T-cell (primary cell): ENCODE data around the gene CDS2. TPM values are rescaled to one million over a fixed set of nuclear protein-coding genes. Genes with fewer than 3 reads are reported as not detected.

ENCODE experiments used
- ATAC-seq, 4 experiments: fragments of 200-7000 bp in 3 of 4; fragments of 150-1000 bp in 1 of 4; cut with Tn5 transposase; replicated peaks in 1 of 4; 1 replicate in 3 of 4; 2 replicates in 1 of 4; pipeline ENCODE4 v1.10.0; 2021; ENCODE audit warnings: moderate library complexity in 3 of 4, mild to moderate bottlenecking in 2 of 4, moderate number of reproducible peaks in 1 of 4
- CTCF ChIA-PET, 2 donors: fragments of 300-600 bp; sonication (Branson Sonifier 250); formaldehyde crosslinking; loops; one replicate each; lab custom pipeline; 2022; ENCODE audit warnings: antibody characterized with exemption in 2 of 2; lab: Charles Lee
- POLR2A ChIA-PET, 2 donors: fragments of 300-600 bp; sonication (Branson Sonifier 250); formaldehyde crosslinking; loops; one replicate each; lab custom pipeline; 2022; ENCODE audit warnings: antibody characterized with exemption in 2 of 2; lab: Charles Lee
- DNase-seq, 35 experiments: peaks; one replicate each; pipeline versions ENCODE4 v3.0.0 to v3.0.0-alpha.2; 2013 to 2023
- H3K27ac ChIP-seq: one replicate; pipeline ENCODE4 v1.5.1; 2013; ENCODE audit warnings: low read length
- H3K27me3 ChIP-seq, 2 experiments: replicated peaks in 1 of 2; 1 replicate in 1 of 2; 2 replicates in 1 of 2; pipeline versions ENCODE4 v1.6.1 to v1.7.0; 2013; ENCODE audit warnings: low read length in 1 of 2, mixed read lengths in 1 of 2; ENCODE audit not compliant: control insufficient read depth in 2 of 2, insufficient read depth in 2 of 2; ENCODE audit errors: extremely low read depth in 1 of 2
- H3K36me3 ChIP-seq, 2 donors: 1 replicate in 1 of 2; 2 replicates in 1 of 2; pipeline versions ENCODE4 v1.6.1 to v1.7.0; 2013; ENCODE audit warnings: low read length in 1 of 2; ENCODE audit not compliant: control insufficient read depth in 2 of 2, insufficient read depth in 1 of 2; ENCODE audit errors: extremely low read depth in 1 of 2
- H3K4me1 ChIP-seq, 2 experiments: 1 replicate in 1 of 2; 2 replicates in 1 of 2; pipeline versions ENCODE4 v1.6.1 to v1.7.0; 2013; ENCODE audit warnings: low read length in 2 of 2, mixed read lengths in 1 of 2; ENCODE audit not compliant: insufficient read depth in 2 of 2, control insufficient read depth in 1 of 2; ENCODE audit errors: extremely low read depth in 1 of 2
- H3K4me3 ChIP-seq, 2 donors: 1 replicate in 1 of 2; 2 replicates in 1 of 2; pipeline versions ENCODE4 v1.5.1 to v1.7.0; 2013; ENCODE audit warnings: mild to moderate bottlenecking in 2 of 2, low read length in 1 of 2, moderate library complexity in 1 of 2; ENCODE audit not compliant: control insufficient read depth in 1 of 2; ENCODE audit errors: extremely low read depth in 1 of 2
- H3K9me3 ChIP-seq: 2 replicates; pipeline ENCODE4 v1.7.0; 2013
- H3K27ac Mint-ChIP-seq, 2 donors: one replicate each; pipeline ENCODE4 v1.8.0; 2020 to 2021; ENCODE audit warnings: mild to moderate bottlenecking in 2 of 2, mixed read lengths in 2 of 2
- H3K27me3 Mint-ChIP-seq, 2 donors: one replicate each; pipeline ENCODE4 v1.8.0; 2021 to 2022; ENCODE audit warnings: mixed read lengths in 2 of 2
- H3K36me3 Mint-ChIP-seq: one replicate; pipeline ENCODE4 v1.8.0; 2021; ENCODE audit warnings: mixed read lengths
- H3K4me1 Mint-ChIP-seq, 3 donors: one replicate each; pipeline ENCODE4 v1.8.0; 2020 to 2022; ENCODE audit warnings: mixed read lengths in 3 of 3, mild to moderate bottlenecking in 1 of 3
- H3K4me3 Mint-ChIP-seq, 3 donors: one replicate each; pipeline ENCODE4 v1.8.0; 2020 to 2022; ENCODE audit warnings: mild to moderate bottlenecking in 3 of 3, mixed read lengths in 3 of 3, moderate library complexity in 3 of 3
- H3K9me3 Mint-ChIP-seq, 3 donors: one replicate each; pipeline ENCODE4 v1.8.0; 2020 to 2022; ENCODE audit warnings: mixed read lengths in 3 of 3
- WGBS: methylation state at CpG from one replicate; pipeline ENCODE4 v1.1.5; 2013; ENCODE audit warnings: missing lambda C conversion rate; ENCODE audit not compliant: insufficient coverage; 5-methylcytosine and 5-hydroxymethylcytosine counted together
- total RNA-seq, 35 experiments: library from RNA in 6 of 35; stranded (reverse) in 6 of 35; fragments of 120-200 nt in 1 of 35; gene quantifications; one replicate each; pipeline versions ENCODE4 v1.2.1 to v1.2.4 and lab custom pipeline; 2013 to 2026

The CDS2 gene
- total RNA-seq, 5 donors from 2014 or later (not counting 1 experiment from before 2014, with no cell fraction given): 47.1 to 62.2 (median 48.9) TPM

GRCh38 chr20:5196149-5196548 lies 69.3 kb downstream of the CDS2 start:
- WGBS: 100% methylated on average over 1 of the region's 4 CpGs
- H3K36me3 Mint-ChIP-seq: peaks cover 35% of the 10 kb centered on the region
- Histone ChIP-seq H3K9me3 (no peaks in the 10 kb centered on the region), H3K4me3 (no peak overlapping the region), H3K27me3 (no peaks in the 10 kb centered on the region), H3K4me1 (no peaks in the 10 kb centered on the region), H3K36me3 (peaks cover 12 to 38% of the 10 kb centered on the region in 2 donors), H3K27ac (no peak overlapping the region)
- no peaks in the 10 kb centered on the region for H3K27me3 Mint-ChIP-seq
- no peak overlapping the region for H3K4me3 Mint-ChIP-seq
- DNase-seq: no peak
- CTCF ChIA-PET: no interaction called here
- POLR2A ChIA-PET: interaction anchor here in 1 of 2 donors (0.5 kb wide), 1 partner anchor 75 kb away, joined by 4 read pairs; no protein-coding TSS in a partner anchor
- ATAC-seq: no peak
- H3K4me1 Mint-ChIP-seq: peaks cover 2 to 6% (median 6%) of the 10 kb centered on the region in 3 donors
- no peak overlapping the region for H3K27ac Mint-ChIP-seq
- no peaks in the 10 kb centered on the region for H3K9me3 Mint-ChIP-seq

GRCh38 chr20:5197270-5197827 lies 70.5 kb downstream of the CDS2 start:
- Histone ChIP-seq H3K4me3 (no peak overlapping the region), H3K4me1 (no peaks in the 10 kb centered on the region), H3K36me3 (peaks cover 12 to 30% of the 10 kb centered on the region in 2 donors), H3K9me3 (no peaks in the 10 kb centered on the region), H3K27ac (no peak overlapping the region), H3K27me3 (no peaks in the 10 kb centered on the region)
- ChIA-PET POLR2A (no interaction called here), CTCF (no interaction called here)
- 97% methylated on average over 7 of the region's 11 CpGs for WGBS
- Mint-ChIP-seq H3K4me1 (peaks cover under 1 to 3% (median 3%) of the 10 kb centered on the region in 3 donors), H3K9me3 (no peaks in the 10 kb centered on the region), H3K36me3 (peaks cover 32% of the 10 kb centered on the region), H3K4me3 (no peak overlapping the region), H3K27ac (no peak overlapping the region), H3K27me3 (no peaks in the 10 kb centered on the region)
- DNase-seq (no peak), ATAC-seq (no peak)

- no peak overlapping the region for H3K27ac Mint-ChIP-seq
- Histone ChIP-seq H3K27ac (no peak overlapping the region), H3K4me1 (no peaks in the 10 kb centered on the region), H3K36me3 (peaks cover 12 to 30% of the 10 kb centered on the region in 2 donors), H3K27me3 (no peaks in the 10 kb centered on the region), H3K9me3 (no peaks in the 10 kb centered on the region), H3K4me3 (no peak overlapping the region)
- no peaks in the 10 kb centered on the region for H3K27me3 Mint-ChIP-seq
- DNase-seq (no peak), ATAC-seq (no peak)
- ChIA-PET POLR2A (no interaction called here), CTCF (no interaction called here)
- H3K4me3 Mint-ChIP-seq: no peak overlapping the region
- H3K36me3 Mint-ChIP-seq: peaks cover 32% of the 10 kb centered on the region
- H3K9me3 Mint-ChIP-seq: no peaks in the 10 kb centered on the region
- H3K4me1 Mint-ChIP-seq: no peaks in the 10 kb centered on the region
- 98% methylated on average over 6 of the region's 10 CpGs for WGBS
Observed at GRCh38 chr20:5197847-5198650, 71.2 kb downstream of the CDS2 start.

GRCh38 chr20:5198651-5198924 lies 71.8 kb downstream of the CDS2 start:
- Mint-ChIP-seq H3K27me3 (no peaks in the 10 kb centered on the region), H3K4me1 (no peaks in the 10 kb centered on the region), H3K4me3 (no peak overlapping the region), H3K9me3 (no peaks in the 10 kb centered on the region), H3K36me3 (peaks cover 32% of the 10 kb centered on the region), H3K27ac (no peak overlapping the region)
- ChIA-PET POLR2A (no interaction called here), CTCF (no interaction called here)
- Histone ChIP-seq H3K27me3 (no peaks in the 10 kb centered on the region), H3K9me3 (no peaks in the 10 kb centered on the region), H3K4me1 (no peaks in the 10 kb centered on the region), H3K36me3 (peaks cover 12 to 27% of the 10 kb centered on the region in 2 donors), H3K27ac (no peak overlapping the region), H3K4me3 (no peak overlapping the region)
- DNase-seq (no peak), ATAC-seq (no peak)
- 98% methylated on average over 8 of the region's 8 CpGs for WGBS

GRCh38 chr20:5203380-5203779 lies 76.6 kb downstream of the CDS2 start:
- H3K9me3 Mint-ChIP-seq: no peaks in the 10 kb centered on the region
- H3K4me3 Mint-ChIP-seq: no peak overlapping the region
- ChIA-PET CTCF (no interaction called here), POLR2A (interaction anchor here in 1 of 2 donors (0.6 kb wide), 1 partner anchor 25 kb away, joined by 5 read pairs; no protein-coding TSS in a partner anchor)
- Histone ChIP-seq H3K27me3 (no peaks in the 10 kb centered on the region), H3K9me3 (no peaks in the 10 kb centered on the region), H3K4me1 (no peaks in the 10 kb centered on the region), H3K4me3 (no peak overlapping the region), H3K27ac (no peak overlapping the region), H3K36me3 (peaks cover 2 to 7% of the 10 kb centered on the region in 2 donors)
- no peak for DNase-seq
- ATAC-seq: no peak
- peaks cover 13% of the 10 kb centered on the region for H3K36me3 Mint-ChIP-seq
- no peak overlapping the region for H3K27ac Mint-ChIP-seq
- peaks cover 3 to 10% (median 6%) of the 10 kb centered on the region in 3 donors for H3K4me1 Mint-ChIP-seq
- H3K27me3 Mint-ChIP-seq: no peaks in the 10 kb centered on the region
- WGBS: 100% methylated on average over 2 of the region's 4 CpGs

GRCh38 chr20:5205348-5206210 lies 78.8 kb downstream of the CDS2 start:
- no peaks in the 10 kb centered on the region for H3K27me3 Mint-ChIP-seq

More at GRCh38 chr20:5205348-5206210, 78.8 kb downstream of the CDS2 start:
- no peak overlapping the region for H3K4me3 Mint-ChIP-seq
- 92% methylated on average over 2 of the region's 10 CpGs for WGBS
- no peaks in the 10 kb centered on the region for H3K4me1 ChIP-seq
- ATAC-seq (peak; percentile 94 to 98 (median 97)), DNase-seq (peak; percentile 36 to 79 (median 61))
- H3K9me3 Mint-ChIP-seq: no peaks in the 10 kb centered on the region
- H3K27me3 ChIP-seq: no peaks in the 10 kb centered on the region
- ChIA-PET POLR2A (no interaction called here), CTCF (interaction anchor here (0.6 to 2.2 kb wide), 11 partner anchors 9 to 275 kb away, joined by 3 to 7 read pairs (median 3); partner anchors contain the start of gene CDS2 (in 1 of the 2))
- peaks cover 5% of the 10 kb centered on the region for H3K36me3 Mint-ChIP-seq
- H3K4me1 Mint-ChIP-seq: peaks cover 3 to 10% (median 6%) of the 10 kb centered on the region in 3 donors
- no peak overlapping the region for H3K27ac Mint-ChIP-seq
- H3K4me3 ChIP-seq: no peak overlapping the region
- no peak overlapping the region for H3K27ac ChIP-seq
- H3K9me3 ChIP-seq: no peaks in the 10 kb centered on the region
- no peaks in the 10 kb centered on the region for H3K36me3 ChIP-seq
